Muscle of arm (tissue), 12 donors: ENCODE measurements around the gene SH3PXD2A. TPM values are rescaled to one million over a fixed set of nuclear protein-coding genes. Genes with fewer than 3 reads are reported as not detected.
A peak's percentile ranks its signal among the peaks of the same experiment; 100 is the strongest.
"Not testable (repeated sequence)": the region's sequence is repeated elsewhere in the genome, so short reads cannot be mapped to it uniquely, and the experiment has no call there.

Experiments used
- DNase-seq: peaks from one replicate; pipeline ENCODE4 v3.0.0-alpha.2; 2013
- polyA plus RNA-seq, 12 donors: library from polyadenylated mRNA; unstranded; fragments of 120-200 nt; gene quantifications; one replicate each; pipeline ENCODE4 v1.2.1, GENCODE V29; 2013; ENCODE audit not compliant: insufficient read length in 12 of 12

The SH3PXD2A gene
- polyA plus RNA-seq, 12 donors: 67.6 to 154 (median 81.6) TPM

GRCh38 chr10:103667356-103667755 lies 188.0 kb downstream of the SH3PXD2A start:
- peak; percentile 94 for DNase-seq

GRCh38 chr10:103666762-103667150 lies 188.6 kb downstream of the SH3PXD2A start:
- DNase-seq: no peak

DNA sequence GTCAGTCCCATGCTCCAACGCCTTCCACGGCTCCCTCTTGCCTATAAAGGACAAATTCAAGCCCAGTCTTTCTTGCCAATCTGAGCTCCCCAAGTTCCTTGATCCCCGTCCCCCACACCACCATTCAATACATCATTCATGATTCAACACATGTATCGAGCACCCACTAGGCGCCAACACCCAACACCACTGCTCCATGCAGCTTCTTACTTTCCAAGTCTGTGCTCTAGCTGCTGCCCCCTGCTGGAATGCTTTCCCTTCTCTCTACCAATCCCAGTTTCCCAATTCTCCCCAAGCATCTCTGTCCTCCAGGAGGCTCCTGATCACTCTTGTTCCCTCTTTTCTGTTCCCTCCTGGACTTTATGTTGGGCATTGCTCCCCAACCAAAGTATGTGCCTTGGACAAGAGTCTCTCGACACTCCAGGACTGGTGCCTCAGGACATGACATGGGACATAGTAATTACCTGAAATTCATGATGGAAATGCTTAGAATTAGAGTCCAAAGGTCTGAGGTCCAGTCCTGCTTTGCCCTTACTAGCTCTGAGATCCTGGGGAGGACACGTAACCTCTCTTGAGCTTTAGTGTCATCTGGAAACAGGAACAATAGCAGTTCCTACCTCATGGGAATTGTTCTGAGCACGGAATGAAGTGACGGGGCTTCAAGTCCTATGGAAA lies 189.2 kb downstream of the SH3PXD2A start:
- no peak for DNase-seq

GRCh38 chr10:103665162-103665889 lies 190.1 kb downstream of the SH3PXD2A start:
- no peak for DNase-seq

DNA sequence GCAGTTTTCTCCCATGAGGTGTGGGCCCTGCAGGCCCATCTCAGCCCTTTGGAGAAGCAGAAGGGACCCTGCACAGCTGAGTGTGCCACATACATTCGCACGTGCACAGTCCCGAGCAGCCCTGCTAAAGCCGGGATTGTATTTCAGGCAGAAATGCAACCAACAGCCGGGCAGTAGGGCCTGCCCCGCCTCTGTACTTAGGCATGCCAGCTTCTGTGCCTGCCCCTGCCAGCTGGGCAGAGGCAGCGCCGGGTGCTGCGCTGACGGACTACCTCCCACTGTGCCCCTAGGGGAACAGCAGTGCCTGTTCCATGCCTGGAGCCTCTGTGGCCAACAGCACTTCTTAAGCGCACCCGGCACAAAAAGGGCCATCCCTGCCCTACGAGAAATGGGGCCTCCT lies 191.6 kb downstream of the SH3PXD2A start:
- DNase-seq: no peak

DNA sequence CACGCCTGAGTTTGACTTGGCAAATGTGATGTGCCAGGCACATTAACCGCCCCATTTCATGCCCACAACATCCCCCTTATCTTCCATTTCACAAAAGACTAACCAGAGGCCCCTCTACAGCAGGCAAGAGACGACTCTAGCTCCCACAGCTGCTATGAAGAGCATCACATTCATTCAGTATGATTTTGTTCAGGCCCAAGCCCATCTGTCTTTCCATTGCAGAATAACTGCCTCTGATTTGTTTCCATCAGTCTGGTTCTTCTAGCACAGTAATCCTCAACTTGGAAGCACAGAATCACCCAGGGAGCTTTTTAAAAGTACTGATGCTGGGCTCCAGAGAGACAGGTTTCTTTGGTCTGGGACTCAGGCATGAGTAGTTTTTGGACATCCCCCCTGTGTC lies 192.1 kb downstream of the SH3PXD2A start:
- DNase-seq: no peak

GRCh38 chr10:103662704-103663103 lies 192.7 kb downstream of the SH3PXD2A start:
- DNase-seq: not testable (repeated sequence)

DNA sequence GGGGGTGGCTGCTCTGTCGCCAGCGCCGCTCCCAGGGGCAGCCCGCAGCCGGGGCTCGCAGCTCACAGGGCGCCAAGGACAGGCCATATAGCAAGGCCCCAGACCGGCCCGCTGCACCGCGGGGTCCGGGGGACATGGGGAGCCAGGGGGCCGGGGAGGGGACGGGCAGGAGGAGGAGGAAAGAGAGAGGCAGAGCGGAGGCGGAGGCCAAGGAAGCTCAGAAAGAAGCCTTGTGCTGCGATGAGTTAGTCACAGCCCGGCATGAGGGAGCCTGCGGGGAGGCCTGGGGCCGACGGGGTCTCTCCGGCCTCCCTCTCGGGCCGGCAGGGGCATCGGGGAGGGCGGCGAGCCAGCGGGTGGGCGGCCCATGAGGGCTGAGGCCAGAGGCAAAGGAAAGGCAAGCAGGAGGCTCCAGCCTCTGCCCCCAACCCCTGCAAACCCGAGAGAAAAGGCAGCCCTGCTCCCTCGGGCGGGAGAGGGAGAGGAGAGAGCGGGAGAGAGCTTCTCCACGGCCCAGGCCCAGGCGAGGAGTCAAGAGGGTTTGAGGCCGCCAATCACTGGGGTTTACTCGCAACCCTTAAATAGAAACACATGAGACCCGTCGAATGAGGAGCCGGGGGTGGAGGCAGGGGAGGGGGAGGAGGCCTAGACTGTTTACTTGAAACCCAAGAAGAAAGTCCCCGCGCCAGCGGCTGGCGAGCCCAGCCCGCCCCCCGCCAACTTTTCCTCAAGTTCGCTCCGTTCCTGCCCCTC lies 194.0 kb downstream of the SH3PXD2A start:
- peak; percentile 92 for DNase-seq

DNA sequence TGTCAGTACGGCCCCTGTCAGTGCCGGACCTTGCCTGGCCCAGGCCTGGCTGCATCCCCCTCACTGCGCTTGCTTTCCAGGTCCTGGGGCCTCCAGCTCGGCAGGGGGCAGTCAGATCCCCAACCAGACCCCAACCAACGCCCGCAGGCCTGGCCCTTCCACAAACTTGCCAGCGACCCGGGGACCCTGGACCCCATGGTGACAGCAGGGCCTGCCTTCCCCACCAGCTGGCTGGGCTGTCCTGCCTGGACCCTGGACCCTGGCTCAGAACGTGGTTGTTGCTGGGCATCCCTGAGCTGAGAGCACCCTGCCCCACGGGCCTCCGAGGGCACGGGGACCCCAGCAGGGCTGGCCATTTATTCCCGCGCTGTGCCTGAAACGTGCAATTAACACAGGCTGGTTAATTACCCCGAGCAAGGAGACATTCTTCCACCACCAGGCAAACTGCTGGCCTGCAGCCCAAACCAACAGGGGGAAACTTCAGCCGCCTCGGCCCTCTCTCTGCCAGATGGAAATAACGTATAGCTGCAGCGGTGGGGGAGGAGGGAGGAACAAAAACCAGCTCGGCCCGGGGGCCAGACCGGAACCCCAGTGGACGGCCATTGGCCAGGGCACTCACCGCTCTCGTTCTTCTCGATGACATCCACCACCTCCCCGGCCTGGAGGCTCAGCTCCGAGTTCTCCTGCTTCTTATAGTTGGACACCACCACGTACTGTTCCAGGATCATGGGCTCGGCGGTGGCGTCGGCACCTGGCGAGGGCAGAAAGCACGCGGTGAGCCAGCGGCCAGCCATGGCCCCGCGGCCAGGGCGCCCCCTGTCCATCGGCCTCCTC lies 194.8 kb downstream of the SH3PXD2A start:
- DNase-seq: no peak

- DNase-seq: no peak
These were observed 195.6 kb downstream of the SH3PXD2A start for GRCh38 chr10:103659674-103660363.

DNA sequence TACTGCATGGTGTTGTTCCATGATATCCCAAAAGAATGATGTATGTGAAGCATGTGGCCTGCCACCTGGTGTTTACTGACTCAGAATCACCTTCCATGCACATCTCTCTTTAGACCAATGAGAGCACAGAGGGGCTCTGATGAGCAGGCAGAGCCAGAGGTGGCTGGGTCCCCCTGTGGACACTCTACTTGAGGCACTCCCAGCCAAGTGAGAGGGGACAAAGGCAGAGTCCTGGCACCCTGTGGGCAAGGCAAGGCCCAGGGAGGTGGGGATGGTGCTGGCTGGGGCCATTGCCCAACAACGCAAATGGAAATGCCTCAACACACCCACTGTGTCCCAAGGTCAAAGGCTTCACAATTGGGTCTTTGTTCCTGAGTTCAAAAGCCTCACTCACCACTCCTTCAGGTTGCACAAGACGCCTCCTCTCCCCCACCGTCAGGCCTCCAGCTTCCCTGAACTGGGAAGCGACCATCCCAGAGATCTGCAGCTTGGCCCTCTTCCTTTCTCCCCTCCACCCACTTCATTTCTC lies 197.3 kb downstream of the SH3PXD2A start:
- no peak for DNase-seq

DNA sequence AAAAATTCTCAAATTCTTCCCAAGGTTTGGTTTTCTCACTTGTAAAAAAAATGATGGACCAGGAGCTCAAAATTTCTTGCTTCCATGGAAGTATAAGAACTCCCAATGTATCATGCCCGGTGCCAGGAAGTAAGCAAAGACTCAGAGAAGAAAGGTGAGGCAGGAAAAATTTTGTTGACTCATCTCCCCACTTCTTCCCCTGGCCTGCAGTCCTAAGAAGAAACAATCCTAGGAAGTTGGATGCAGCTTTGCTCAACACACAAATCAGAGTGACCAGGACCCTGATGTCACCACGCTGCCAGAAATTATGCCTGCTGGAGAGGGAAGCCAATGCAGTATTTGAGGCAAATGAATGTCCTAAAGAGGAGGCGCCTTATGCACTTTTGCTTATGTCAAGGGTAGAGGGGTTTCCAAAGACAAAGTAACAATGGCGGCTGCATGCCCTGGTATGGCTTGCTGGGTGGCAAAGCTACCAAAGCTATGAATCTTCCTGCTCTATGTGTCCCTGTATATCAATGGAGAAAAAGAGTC lies 198.2 kb downstream of the SH3PXD2A start:
- no peak for DNase-seq

GRCh38 chr10:103654925-103655324 lies 200.5 kb downstream of the SH3PXD2A start:
- DNase-seq: no peak

- DNase-seq: no peak
These were observed 201.8 kb downstream of the SH3PXD2A start for GRCh38 chr10:103653581-103654037.

- no peak for DNase-seq
These were observed 202.6 kb downstream of the SH3PXD2A start for GRCh38 chr10:103652599-103653281.

- no peak for DNase-seq
These were observed 203.4 kb downstream of the SH3PXD2A start for GRCh38 chr10:103651783-103652476.

GRCh38 chr10:103651333-103651732 lies 204.0 kb downstream of the SH3PXD2A start:
- DNase-seq: no peak

GRCh38 chr10:103649654-103650423 lies 205.5 kb downstream of the SH3PXD2A start:
- no peak for DNase-seq
